Sciatic nerve (tissue), 2 donors: ENCODE results near the gene HECW1. TPM values are rescaled to one million over a fixed set of nuclear protein-coding genes. Genes with fewer than 3 reads are reported as not detected.

ENCODE experiments used
- ATAC-seq: fragments of 200-7000 bp; cut with Tn5 transposase; one replicate; pipeline ENCODE4 v1.9.1; 2020; ENCODE audit warnings: mild to moderate bottlenecking, moderate library complexity
- DNase-seq: peaks from one replicate; pipeline ENCODE4 v3.0.0-alpha.2; 2020; ENCODE audit warnings: low spot score
- intact Hi-C: fragments of 100-400 bp; cut with DNase I; formaldehyde crosslinking; loops from one replicate; pipeline ENCODE4 v1.14.2; 2022
- total RNA-seq: library from RNA; stranded (reverse); fragmentation: NEBNext Ultra II Directional; extraction: Animal tissue kit (Norgen Biotek cat#: 25700); gene quantifications from one replicate; pipeline ENCODE4 v1.2.1, GENCODE V29; 2021
- donor health status: DM: no; HTN: no; CAD: no.
- donor health status: DM: no; HTN: no; CAD: no.

The HECW1 gene
- total RNA-seq, 1 donor from 2014 or later, result 4.8 TPM

DNA sequence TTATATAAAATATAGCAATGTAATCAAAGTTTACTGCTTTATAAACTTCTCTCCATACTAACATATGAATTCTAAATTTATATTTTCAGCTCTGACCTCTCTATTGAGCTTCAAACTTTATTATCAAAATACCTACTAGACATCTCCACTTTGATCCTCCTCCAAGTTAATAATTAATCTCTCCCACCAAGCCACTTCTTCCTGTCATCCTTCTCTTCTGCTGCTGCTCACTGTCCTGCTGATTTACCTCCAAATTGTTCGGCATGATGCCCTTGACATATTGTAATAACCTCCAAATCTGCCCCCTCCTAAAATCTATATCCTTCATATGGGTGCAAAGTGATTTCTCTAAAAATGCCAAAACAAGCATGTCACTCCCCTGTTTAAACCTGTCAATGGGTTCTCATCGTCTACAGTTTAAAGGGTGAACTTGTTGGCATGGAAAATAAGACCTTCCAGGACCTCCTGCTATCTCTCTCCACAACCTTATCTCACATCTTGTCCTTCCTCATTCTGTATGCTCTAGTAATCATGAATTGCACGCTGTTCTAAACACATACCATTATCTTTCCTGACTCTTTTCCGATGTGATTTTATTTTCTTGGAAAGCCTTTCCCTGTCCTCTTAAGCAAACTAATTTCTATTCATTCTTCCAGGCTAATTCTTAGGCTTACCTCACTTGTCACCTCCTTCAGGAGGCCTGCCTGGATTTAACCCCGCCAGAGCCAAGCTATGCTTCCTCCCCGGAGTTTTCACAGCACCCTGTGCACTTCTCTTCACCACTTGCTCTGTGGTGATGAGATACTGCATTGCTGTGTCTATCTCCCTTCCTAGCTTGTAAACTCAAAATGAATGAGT is 418.3 kb downstream of the HECW1 start:
- intact Hi-C loops, result no loop called here
- no peak for DNase-seq
- ATAC-seq, result no peak

DNA sequence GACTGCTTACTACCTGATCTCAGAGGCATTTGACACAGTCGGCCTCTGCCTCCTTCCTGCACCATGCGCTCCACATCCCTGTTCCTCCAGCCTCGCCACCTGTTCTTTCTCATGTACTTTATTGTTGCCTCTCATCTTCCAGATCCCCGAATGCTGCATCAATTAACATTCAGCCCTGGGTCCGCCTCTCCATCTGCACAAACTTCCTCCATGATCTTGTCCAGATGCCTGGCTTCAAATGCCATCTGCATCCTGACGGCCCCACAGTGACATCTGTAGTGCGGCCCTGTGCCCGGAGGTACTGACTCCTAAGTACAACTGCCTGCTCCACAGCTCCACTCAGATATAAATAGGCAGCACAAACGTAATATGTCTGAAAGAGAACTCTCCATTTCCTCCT is 419.3 kb downstream of the HECW1 start:
- intact Hi-C loops, result no loop called here
- ATAC-seq (no peak), DNase-seq (no peak)

DNA sequence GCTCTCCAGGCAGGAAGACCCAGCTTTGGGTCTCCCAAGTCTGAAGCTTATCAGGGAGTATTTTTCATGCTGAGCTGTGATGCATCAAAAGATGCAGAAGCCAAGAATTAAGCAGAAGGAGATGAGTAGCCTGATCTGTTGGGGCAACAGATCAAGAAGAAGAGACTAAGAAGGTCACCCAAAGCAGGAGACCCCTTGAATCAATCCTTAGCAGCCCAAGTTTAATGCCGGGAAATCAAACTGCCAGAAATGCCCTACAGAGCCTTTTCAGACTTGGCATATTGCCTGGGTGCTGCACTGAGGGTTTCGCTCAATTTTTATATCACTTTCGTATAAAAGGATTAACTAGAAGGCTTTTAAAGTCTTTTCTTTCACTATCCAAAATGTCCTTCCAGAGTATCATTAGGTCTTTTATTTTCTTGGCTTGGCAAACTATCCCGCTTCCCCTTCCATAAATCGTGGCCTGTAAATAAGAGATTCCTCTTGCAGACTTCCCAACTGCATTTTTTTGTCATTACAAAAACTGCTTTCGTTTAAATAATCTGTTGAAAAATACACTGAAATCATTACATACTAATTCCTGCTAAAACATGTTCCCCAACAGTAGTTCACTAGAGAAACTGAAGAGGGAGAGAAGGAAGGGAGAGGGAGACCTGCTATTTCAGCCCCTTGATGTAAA is 421.5 kb downstream of the HECW1 start:
- no peak for DNase-seq
- no peak for ATAC-seq
- intact Hi-C loops, result no loop called here

DNA sequence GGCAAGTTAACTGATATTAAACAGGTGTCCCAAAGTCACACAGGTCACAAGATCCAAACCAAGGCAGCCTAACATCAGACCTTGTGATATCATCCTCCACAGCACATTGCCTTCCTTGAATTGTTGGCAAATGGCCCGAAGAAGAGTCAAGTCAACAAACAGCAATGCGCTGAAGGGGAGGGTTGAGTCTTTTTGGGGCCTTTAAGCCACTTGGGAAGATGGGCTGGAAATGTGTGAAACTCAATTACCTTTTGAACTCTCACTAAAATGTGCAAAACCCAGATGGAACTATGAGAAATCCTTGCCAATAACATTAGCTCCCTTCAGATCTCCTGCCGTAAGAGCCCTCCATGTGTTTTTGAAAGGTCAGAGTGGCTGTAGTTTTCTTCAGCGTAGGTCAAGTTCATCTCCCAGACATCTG is 422.6 kb downstream of the HECW1 start:
- DNase-seq, result no peak
- ATAC-seq, result peak; percentile 86
- intact Hi-C loops, result no loop called here

DNA sequence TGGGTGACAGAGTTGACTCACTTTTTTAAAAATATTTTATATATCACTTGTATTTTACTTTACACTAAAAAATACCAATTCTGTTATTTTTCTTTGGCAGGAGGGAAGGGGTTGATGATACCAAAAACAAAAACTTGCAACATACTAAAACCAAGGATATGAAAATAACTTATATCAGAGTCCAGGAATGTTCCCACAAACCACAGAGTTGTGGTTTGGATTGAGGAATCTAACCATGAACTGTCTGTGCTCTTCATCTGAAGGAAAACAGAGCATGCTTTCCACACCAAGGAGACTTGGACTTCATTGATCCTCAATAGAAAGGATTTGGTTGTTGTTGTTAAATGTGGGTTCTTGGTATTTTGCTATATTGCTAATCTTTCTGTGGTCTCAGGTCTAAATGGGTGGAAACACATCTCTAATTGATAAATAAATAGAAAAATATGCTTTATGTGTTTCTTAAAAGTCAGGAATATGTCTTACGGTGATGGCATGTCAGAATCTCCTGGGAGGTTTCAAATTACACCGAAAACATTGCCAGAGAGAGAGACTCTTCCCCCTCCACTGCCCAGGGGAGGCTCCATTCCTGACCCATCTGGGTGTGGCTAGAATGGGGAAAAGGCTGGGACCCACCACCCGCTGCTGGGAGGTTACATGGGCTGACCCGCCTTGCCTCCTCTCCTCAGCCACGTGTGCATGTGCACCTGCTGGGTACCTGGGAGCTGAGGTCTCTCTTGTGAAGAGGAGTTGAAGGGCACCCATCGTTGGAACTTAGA is 423.6 kb downstream of the HECW1 start:
- peak; percentile 85 for ATAC-seq
- no peak for DNase-seq

DNA sequence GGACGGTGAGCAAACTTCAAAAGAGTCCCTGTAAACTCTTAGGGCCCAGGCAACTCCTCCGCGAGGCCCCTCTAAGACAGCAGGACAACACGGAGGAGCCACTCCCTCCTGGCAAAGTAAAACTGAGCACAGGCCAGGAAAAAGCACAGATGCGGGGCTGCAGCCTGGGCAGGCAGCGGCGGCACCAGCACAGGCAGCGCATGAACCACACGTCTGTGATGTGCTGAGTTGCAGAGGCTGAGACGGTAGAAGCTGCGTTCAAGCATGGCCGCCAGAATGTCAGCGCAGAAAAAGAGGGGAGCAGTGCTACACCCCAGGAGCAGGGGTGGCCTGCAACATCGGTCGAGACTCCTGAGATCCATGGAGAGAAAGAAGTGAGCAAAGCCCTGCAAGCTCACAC is 424.3 kb downstream of the HECW1 start:
- intact Hi-C loops, result no loop called here
- DNase-seq (no peak), ATAC-seq (peak; percentile 7)

More for the DNA sequence above, 423.6 kb downstream of the HECW1 start:
- intact Hi-C loops, result no loop called here

DNA sequence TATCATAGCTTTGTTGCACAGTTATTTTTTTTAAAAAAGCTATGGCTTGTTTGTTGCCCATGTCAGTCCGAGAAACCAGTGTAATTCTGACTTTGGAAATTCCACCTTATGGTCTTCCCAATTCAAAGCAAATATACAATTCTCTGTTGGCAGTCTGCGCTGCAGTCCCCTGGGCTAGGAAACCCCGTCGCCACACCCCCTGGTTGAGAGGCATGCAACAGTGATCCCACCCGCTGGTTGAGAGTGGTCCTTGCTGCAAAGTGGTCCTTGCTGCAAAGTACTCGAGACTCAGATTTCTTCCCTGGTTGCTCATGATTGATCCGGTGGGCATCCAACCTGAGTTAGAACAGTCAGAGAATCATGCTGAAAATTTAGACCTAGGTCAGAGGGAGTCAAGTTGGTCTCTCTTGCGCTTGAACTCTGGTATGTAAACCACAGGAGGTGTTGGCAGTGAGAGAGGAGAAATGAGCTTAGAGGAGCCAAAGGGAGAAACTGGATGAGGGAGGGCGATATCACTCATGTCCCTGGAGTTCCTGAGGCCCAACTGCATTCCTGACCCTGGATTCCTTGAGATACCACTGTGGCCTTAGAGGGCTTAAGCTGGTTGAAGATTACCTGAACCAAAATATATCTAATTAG is 425.4 kb downstream of the HECW1 start:
- ATAC-seq, result no peak
- intact Hi-C loops, result no loop called here

DNA sequence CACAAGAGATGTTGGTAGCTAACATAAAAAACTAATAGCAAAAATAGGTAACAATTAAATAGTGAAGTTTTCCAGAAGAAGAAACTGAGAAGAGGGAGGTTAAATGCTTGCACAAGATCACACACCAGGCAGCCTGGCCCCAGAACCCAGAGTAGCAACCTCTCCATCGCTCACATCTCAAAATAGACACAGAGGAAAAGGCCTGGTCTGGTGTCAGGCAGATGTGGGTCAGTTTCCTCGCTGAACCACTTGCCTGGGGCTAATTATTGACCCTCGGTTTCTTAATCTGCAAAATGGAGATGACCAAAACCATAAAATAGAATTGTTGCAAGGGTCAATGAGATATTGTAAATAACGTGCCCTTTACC is 425.9 kb downstream of the HECW1 start:
- no peak for ATAC-seq
- DNase-seq, result no peak
- intact Hi-C loops, result no loop called here

More for the DNA sequence above, 425.4 kb downstream of the HECW1 start:
- DNase-seq, result no peak

DNA sequence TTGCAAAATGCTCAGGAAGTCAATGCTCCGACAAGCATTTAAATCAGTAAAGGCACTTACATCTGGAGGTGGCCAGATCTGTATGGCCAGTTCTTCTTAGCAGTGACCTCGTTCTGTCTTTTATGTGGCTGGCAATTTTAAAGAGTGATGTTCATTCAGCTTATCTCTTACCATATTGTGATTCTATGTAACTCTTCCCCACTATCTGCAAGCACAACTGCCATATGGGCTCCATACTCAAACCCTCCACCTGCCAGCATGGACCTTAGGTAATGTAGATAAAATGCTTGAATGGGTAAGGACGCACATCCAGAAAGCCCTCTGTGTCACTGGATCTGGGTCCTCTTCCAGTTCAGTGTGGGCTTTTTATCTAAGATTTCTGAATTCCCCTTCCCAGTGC is 428.0 kb downstream of the HECW1 start:
- intact Hi-C loops, result no loop called here
- no peak for DNase-seq
- ATAC-seq, result no peak

DNA sequence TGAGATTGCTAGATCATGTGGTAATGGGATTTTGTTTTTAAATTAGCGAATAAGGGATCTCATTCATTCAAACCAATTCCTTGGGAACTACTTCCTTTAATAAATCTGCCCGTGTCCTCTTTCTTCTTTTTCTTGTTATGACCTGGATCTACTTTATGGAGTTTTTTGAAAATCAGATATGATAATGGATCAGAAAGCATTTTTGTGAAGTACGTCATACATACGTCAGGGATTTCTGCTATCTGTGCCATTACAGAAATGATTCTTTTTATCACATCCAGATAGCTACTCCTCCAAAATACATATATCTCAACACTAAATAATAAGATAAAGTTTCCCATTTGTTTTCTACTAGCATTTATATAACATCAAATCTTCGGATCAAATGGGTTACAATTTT is 430.3 kb downstream of the HECW1 start:
- ATAC-seq (no peak), DNase-seq (no peak)
- intact Hi-C loops, result no loop called here

DNA sequence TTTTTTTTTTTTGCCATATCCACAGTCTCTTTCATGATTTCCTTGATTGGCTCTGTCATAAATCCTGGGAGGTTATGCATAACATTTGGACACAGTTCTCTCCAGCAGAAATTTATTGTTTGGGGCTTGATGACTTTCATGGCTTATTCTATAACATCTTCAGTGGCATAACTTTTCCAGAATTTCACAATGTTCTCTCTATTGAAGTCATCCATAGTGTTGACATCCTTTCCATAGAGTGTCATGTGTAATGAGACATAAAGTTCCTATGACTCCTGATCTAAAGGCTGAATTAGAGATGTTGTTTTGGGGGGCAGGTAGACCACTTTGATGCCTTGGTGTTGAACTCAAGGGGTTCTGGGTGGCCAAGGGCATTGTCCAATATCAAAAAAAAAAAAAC is 433.8 kb downstream of the HECW1 start:
- no peak for ATAC-seq
- no peak for DNase-seq
- intact Hi-C loops, result no loop called here

DNA sequence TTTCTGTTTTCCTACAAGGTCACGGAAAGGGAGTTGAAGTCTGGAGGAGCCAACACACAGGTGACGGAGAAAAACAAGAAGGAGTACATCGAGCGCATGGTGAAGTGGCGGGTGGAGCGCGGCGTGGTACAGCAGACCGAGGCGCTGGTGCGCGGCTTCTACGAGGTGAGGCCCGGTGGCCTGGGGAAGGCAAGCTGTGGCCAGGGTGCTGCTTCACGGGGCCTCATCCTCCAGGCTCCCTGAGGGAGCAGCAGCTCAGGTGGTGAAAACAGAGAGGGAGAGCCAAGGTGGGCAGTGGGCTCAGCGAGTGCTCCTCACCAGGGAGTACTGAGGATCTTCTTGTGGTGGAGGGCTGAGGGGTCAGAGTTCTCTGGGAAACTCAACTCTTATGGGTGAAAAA is 438.0 kb downstream of the HECW1 start:
- no peak for ATAC-seq
- DNase-seq, result no peak
- intact Hi-C loops, result no loop called here

DNA sequence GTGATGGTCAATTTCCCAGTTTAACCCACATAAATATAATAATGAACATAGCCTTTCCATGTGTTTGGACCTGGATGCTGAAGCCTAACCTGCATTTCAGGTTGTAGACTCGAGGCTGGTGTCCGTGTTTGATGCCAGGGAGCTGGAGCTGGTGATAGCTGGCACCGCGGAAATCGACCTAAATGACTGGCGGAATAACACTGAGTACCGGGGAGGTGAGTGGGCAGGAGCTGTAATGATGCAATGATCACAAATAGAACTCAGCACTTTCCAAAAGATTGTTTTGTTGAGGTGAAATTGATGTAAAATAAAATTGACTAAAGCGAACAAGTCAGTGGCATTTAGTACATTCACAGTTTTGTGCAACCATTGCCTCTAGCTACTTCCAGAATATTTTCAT is 439.7 kb downstream of the HECW1 start:
- ATAC-seq (no peak), DNase-seq (no peak)
- intact Hi-C loops, result no loop called here

DNA sequence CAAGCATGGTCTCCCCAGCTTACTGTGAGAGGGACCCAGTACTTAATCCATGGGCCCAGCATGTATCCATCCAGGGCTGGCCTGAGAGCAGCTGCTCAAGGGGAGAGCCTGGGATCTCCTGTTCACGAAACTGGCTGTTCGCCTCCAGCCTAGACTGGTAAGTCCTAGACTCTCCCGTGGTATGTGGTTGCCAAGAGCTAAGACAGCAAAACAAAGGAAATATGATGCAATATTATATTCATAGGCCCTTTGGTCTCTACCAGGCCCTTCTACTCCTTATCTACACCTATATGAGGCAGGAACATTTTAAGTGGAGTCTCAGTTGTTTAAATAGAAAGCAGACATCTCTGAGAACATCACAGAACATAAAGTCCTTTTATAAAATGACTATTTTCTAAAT is 441.6 kb downstream of the HECW1 start:
- intact Hi-C loops, result no loop called here
- no peak for ATAC-seq

DNA sequence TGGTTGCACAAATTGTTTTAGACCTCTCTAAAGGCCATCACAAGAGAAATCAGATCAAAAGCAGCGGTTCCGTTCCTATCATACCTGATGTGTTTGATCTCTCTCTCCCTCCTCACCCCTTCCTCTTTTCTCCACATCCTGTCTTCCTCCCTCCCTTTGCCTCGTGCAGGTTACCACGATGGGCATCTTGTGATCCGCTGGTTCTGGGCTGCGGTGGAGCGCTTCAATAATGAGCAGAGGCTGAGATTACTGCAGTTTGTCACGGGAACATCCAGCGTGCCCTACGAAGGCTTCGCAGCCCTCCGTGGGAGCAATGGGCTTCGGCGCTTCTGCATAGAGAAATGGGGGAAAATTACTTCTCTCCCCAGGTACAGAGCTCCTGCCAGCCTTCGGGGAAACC is 442.0 kb downstream of the HECW1 start:
- no peak for DNase-seq
- ATAC-seq, result no peak
- intact Hi-C loops, result no loop called here

More for the DNA sequence above, 441.6 kb downstream of the HECW1 start:
- no peak for DNase-seq

DNA sequence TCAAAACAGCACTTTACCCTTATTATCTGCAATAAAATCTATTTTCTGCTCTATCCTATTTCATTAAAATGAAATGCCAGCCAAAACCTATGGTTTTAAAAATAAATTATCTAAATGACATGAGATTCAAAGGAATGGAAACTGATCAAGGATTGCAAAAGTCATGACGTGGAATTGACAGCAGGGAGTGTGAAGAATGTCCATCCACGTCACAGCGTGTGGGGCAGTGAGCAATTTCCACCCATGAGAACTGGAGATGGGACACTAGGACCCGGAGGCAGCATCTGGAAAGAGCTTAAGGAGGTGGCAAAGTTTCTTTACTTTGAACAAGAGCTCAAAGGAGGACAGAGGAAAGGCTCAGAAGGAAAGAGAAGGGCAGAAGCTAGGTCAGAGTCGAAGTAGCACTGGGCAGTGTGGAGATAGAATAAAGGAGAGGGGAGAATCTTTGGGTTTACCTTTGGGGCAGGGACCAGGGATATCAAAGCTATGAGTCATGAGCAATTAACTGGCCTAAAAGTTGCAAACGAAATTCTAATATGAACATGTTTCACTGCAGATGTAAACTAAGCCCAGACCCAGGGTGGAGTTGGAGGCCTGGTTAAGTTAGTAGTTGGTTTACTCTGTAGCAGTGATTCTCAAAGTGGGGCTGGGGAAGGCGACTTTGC is 445.5 kb downstream of the HECW1 start:
- intact Hi-C loops, result no loop called here
- DNase-seq (no peak), ATAC-seq (no peak)

DNA sequence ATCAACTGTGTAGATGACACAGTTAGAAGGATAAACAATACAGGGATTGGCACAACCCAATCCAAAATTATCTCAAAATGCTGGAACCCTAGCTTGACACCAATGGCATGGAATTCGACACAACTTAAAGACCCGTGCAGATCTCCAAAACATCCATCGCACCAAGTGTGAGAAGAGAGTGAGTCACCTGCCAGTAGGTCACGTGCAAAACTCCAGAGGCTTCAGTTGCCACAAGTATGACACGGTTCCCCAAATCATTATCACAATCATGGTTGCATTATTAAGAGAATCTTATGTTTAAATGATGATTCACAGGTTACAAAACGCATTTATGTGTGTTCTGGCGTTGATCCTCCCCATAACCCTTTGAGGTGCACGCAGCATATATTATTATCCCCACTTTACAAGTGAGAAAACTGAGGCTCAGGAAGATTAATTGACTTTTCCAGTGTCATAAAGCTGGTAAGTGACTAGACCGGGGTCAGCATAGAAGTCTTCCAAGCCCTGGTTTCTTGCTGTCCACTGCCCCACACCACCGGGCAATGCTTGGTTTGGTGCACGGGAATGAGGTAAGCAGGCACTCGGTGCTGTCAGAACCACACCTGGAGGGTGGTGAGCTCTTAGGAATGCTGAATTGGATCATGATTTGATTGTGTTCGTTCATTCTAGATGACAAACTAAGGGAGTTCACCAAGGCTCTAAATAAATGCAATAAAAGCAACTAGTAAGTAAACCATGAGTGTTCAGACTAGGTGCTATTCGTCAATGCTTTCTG is 446.9 kb downstream of the HECW1 start:
- no peak for DNase-seq
- intact Hi-C loops, result no loop called here
- ATAC-seq, result no peak

DNA sequence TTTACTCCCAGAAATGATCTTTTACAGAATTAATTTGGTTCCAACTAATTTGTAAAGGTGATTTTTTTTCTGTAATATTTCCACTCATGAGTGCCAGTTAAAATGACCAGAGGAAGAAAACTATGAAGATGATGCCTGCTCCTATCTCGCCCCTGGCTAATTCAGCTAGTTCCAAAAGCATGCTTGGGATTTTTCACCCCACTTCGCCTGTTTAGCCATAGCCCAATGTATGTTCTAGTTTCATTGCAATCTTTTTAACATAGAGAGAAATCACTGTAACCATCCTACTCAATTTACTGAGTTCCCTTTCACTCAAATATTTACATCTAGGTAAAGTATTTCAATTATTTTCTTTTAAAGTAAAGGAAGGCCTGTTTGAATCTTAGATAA is 447.5 kb downstream of the HECW1 start:
- DNase-seq (no peak), ATAC-seq (no peak)
- intact Hi-C loops, result no loop called here
